ENCODE data around the gene RPL10. TPM values are rescaled to one million over a fixed set of nuclear protein-coding genes. Genes with fewer than 3 reads are reported as not detected.

RPL10 gene
- 1,297 and 3,230 TPM in 2 replicates for total RNA-seq (ENCODE audit: low replicate concordance)

DNA sequence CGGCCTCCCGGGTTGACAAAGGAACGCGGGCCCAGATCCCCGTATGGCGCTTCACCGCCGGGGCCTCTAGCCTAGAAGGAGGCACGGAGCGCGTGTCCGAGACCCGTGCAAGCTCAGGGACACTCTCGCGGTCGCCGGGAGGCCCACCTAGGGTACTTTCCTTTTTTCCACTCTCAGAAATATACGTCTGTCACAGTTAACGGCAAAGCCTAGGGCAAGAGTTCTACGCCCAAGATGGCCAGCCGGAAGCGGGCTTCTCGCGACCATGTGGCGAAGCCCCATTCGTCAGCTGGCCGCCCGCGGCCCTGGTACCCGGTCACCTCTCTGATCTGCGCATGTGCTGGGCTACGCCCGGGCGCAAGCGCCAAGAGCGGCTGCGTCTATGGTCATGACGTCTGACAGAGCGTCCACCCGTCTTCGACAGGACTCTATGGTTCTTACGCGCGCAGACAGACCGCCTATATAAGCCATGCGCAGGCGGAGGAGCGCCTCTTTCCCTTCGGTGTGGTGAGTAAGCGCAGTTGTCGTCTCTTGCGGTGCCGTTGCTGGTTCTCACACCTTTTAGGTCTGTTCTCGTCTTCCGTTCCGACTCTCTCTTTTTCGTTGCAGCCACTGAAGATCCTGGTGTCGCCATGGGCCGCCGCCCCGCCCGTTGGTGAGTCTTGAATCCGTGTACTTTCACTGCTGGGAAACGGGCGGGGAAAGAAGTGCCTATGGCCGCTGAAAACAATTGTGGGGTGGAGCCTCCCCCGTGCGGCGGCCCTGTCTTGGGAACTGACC is at the start of gene RPL10:
TSS of gene RPL10 (plus strand) at position 490 of the 780 bp plus-strand sequence. CDS start at position 633, 143 bp downstream.
- TF ChIP-seq, protein P1, sequence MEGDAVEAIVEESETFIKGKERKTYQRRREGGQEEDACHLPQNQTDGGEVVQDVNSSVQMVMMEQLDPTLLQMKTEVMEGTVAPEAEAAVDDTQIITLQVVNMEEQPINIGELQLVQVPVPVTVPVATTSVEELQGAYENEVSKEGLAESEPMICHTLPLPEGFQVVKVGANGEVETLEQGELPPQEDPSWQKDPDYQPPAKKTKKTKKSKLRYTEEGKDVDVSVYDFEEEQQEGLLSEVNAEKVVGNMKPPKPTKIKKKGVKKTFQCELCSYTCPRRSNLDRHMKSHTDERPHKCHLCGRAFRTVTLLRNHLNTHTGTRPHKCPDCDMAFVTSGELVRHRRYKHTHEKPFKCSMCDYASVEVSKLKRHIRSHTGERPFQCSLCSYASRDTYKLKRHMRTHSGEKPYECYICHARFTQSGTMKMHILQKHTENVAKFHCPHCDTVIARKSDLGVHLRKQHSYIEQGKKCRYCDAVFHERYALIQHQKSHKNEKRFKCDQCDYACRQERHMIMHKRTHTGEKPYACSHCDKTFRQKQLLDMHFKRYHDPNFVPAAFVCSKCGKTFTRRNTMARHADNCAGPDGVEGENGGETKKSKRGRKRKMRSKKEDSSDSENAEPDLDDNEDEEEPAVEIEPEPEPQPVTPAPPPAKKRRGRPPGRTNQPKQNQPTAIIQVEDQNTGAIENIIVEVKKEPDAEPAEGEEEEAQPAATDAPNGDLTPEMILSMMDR (IDR thresholded peaks at IDR 0.05; ENCODE audit: insufficient read depth, low read length): no peak
- peak; percentile 98 for DNase-seq (ENCODE audit: low read depth)
- H3K4me3 ChIP-seq (ENCODE audit: low read depth, low read length): peak within 1 kb of the TSS; percentile 71

DNA sequence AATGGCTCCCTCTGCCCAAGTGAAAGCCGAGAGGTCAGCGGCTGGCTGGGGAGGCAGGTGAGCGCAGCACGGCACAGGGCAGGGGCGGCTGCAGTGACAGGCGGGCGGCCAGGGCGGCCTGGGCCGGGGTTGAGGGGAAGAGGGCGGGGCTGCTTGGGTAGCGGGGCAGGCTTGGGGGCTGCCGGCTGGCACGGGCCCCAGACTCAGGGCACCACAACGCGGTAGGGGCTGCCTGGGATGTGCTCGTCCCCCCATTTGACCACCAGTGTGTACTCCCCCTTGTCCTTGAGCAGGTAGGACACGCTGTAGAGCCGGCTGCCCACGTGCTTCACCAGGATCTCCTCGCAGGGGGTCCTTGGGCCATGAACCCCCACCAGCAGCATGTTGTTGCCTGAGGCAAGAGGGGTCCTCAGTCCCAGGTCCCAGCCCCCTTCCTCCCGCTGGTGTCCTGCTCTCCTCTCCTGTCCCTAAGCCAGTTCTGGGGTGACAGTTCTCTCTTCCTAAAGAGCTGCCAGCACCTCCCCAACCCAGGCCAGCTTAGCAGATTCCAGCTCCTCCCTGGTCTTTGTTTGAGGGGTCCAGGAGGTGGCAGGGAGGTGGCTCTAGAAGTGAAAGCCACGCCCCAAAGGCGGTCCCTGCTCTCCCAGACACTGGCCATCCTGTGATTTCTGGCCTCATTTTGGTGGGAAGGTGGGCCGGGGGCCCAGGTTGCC is 49.4 kb upstream of the RPL10 start:
- no peak for DNase-seq (ENCODE audit: low read depth)
- H3K4me3 ChIP-seq (ENCODE audit: low read depth, low read length): no peak overlapping the region
- TF ChIP-seq, protein P1 (IDR thresholded peaks at IDR 0.05; ENCODE audit: insufficient read depth, low read length): no peak

DNA sequence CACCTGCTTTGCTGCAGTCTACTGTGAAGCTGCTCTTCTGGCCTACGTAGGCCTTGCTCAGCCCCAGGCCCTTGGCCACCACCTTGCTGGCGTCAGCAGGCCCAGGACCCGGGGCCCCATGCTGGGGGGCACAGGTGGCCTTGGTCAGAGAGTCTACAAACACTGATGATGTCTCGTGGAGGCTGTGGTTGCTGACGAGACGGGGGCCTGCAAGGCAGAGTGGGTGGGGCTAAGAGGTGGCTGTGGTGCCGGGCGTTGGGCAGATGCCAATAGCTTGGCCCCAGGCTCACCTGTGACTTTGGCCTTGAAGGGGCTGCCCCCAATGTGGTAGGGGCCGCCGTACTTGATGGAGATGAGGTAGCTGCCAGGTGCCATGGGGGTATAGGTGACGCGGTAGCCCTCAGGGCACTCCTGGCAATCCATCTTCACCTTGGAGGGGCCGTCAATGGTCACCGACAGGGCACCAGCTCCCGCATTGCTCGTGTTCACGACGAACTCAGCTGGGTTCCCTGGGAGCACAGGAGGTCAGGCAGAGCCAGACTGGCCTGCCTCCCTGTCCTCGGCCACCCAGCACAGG is 48.7 kb upstream of the RPL10 start:
- H3K4me3 ChIP-seq (ENCODE audit: low read depth, low read length): no peak overlapping the region
- no peak for DNase-seq (ENCODE audit: low read depth)
- TF ChIP-seq, protein P1 (IDR thresholded peaks at IDR 0.05; ENCODE audit: insufficient read depth, low read length): no peak

DNA sequence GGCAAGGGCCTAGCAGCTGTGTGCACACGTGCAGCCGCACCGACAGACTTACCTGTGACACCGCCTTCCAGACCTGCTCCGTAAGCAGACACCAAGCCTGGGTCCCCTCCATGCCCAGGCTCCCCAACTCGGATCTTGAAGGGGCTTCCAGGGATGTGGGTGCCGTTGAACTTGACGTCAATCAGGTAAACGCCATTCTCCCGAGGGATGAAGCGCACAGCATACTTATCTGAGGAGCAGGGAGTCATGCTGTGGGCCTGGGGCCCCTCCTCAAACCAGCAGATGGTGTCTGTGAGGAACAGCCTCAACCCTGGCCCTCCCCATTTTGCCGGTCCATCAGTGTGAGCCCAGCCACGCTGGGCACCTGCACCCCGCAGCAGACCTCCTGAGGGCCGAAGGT is 48.2 kb upstream of the RPL10 start:
- DNase-seq (ENCODE audit: low read depth): no peak
- no peak overlapping the region for H3K4me3 ChIP-seq (ENCODE audit: low read depth, low read length)
- TF ChIP-seq, protein P1 (IDR thresholded peaks at IDR 0.05; ENCODE audit: insufficient read depth, low read length): no peak

DNA sequence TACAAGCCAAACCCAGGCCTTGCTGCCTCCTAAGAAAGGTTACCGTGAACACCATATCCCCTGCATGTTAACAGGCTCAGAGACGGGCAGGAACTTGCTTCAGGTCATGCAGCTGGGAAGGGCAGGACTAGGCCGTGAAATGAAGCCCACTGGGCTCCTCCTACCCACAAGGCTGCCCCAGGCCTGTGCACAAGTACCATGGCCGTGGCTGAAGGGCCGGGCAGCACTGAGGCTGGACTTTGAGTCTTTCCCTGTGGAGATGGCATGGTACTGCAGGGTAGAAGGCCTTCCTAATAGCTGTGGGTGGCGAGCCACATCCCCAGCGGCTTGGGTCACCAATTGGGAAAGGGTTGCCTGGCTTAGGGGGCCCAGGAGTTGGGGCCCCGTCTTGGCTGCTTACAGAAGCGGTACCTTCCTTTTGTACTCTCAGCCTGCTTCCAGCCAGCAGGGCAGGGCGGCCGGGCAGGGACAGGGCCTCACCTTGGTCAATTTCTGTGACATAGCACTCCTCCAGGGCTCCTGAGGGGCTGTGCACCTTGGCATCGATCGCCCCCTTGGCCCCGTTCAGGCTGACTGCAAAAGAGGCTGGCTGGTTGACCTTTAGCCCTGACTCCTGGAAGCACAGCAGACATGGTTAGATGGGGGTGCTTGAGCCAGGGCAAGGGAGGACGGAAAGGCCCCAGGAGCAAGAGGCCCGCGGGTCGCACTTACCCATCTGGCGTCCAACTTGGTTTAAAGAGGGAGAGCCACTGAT is 47.6 kb upstream of the RPL10 start:
- no peak for DNase-seq (ENCODE audit: low read depth)
- TF ChIP-seq, protein P1 (IDR thresholded peaks at IDR 0.05; ENCODE audit: insufficient read depth, low read length): no peak
- H3K4me3 ChIP-seq (ENCODE audit: low read depth, low read length): no peak overlapping the region
